Measurements from ENCODE around the gene UTF1.

DNA sequence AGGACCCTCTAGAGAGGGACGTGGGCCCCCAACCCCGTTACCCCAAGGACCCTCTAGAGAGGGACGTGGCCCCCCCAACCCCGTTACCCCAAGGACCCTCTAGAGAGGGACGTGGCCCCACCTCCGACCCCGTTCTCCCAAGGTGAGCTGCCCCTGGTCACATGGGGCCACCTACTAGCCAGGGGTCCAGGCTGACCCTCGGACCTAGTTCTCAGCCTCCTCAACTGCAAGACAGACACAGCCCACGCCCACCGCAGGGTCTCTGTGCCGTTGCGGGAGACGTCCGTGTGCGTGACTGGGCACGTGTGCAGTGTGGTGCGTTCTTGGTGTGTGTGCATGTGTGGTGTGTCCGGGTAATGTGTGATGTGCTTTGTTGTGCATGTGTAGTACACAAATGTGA lies 21.6 kb upstream of the UTF1 start:
- TF ChIP-seq, protein P1, sequence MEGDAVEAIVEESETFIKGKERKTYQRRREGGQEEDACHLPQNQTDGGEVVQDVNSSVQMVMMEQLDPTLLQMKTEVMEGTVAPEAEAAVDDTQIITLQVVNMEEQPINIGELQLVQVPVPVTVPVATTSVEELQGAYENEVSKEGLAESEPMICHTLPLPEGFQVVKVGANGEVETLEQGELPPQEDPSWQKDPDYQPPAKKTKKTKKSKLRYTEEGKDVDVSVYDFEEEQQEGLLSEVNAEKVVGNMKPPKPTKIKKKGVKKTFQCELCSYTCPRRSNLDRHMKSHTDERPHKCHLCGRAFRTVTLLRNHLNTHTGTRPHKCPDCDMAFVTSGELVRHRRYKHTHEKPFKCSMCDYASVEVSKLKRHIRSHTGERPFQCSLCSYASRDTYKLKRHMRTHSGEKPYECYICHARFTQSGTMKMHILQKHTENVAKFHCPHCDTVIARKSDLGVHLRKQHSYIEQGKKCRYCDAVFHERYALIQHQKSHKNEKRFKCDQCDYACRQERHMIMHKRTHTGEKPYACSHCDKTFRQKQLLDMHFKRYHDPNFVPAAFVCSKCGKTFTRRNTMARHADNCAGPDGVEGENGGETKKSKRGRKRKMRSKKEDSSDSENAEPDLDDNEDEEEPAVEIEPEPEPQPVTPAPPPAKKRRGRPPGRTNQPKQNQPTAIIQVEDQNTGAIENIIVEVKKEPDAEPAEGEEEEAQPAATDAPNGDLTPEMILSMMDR (IDR thresholded peaks at IDR 0.05): no peak
- no peak for TF ChIP-seq POLR2AphosphoS5 (IDR thresholded peaks at IDR 0.05)

Data from stomach (tissue), 4 donors.